ENCODE data around the gene TXNRD2. TPM values are rescaled to one million over a fixed set of nuclear protein-coding genes. Genes with fewer than 3 reads are reported as not detected.

Gene TXNRD2
- total RNA-seq, 4 donors from 2014 or later, result 19.5 to 34.5 (median 25.6) TPM

GRCh38 chr22:19888131-19888746 is 53.4 kb downstream of the TXNRD2 start:
- Histone ChIP-seq H3K9me3 (no peaks in the 10 kb centered on the region), H3K27me3 (no peaks in the 10 kb centered on the region), H3K4me1 (no peaks in the 10 kb centered on the region), H3K4me3 (replicated peaks in 1 of 3) (no peak overlapping the region), H3K36me3 (peaks cover 0 to under 1% of the 10 kb centered on the region in 2 donors), H3K27ac (no peak overlapping the region)
- no peak for TF ChIP-seq POLR2A (IDR thresholded peaks at IDR 0.05)
- TF ChIP-seq CTCF (IDR thresholded peaks at IDR 0.05), result no peak
- intact Hi-C loops (cut with DNase I), result no loop called here
- WGBS, 2 donors, result 92 to 95% methylated on average over 15 to 17 of the region's 17 CpGs
- DNase-seq, result no peak

GRCh38 chr22:19887256-19887985 is 54.2 kb downstream of the TXNRD2 start:
- no peaks in the 10 kb centered on the region for H3K4me1 ChIP-seq
- TF ChIP-seq CTCF (IDR thresholded peaks at IDR 0.05), result no peak
- no peak for TF ChIP-seq POLR2A (IDR thresholded peaks at IDR 0.05)
- H3K27ac ChIP-seq, result no peak overlapping the region
- intact Hi-C loops (cut with DNase I), result no loop called here
- H3K4me3 ChIP-seq (replicated peaks in 1 of 3), result no peak overlapping the region
- H3K9me3 ChIP-seq, result no peaks in the 10 kb centered on the region
- no peaks in the 10 kb centered on the region for H3K36me3 ChIP-seq
- no peak for DNase-seq
- 87 to 90% methylated on average over 12 to 13 of the region's 16 CpGs for whole genome bisulfite sequencing, 2 donors
- no peaks in the 10 kb centered on the region for H3K27me3 ChIP-seq

GRCh38 chr22:19886605-19887255 is 54.9 kb downstream of the TXNRD2 start:
- no peaks in the 10 kb centered on the region for H3K36me3 ChIP-seq
- H3K27ac ChIP-seq, result no peak overlapping the region
- DNase-seq, result no peak
- no peak overlapping the region for H3K4me3 ChIP-seq (replicated peaks in 1 of 3)
- TF ChIP-seq POLR2A (IDR thresholded peaks at IDR 0.05) (no peak), CTCF (IDR thresholded peaks at IDR 0.05) (no peak)
- H3K4me1 ChIP-seq, result peaks cover 0 to 1% of the 10 kb centered on the region in 2 donors
- WGBS, 2 donors, result 76% methylated on average over 9 to 12 of the region's 12 CpGs
- no peaks in the 10 kb centered on the region for H3K9me3 ChIP-seq
- no peaks in the 10 kb centered on the region for H3K27me3 ChIP-seq
- intact Hi-C loops (cut with DNase I), result no loop called here

- H3K27me3 ChIP-seq, result no peaks in the 10 kb centered on the region
- H3K36me3 ChIP-seq, result no peaks in the 10 kb centered on the region
- DNase-seq, result no peak
- intact Hi-C loops (cut with DNase I), result no loop called here
- TF ChIP-seq CTCF (IDR thresholded peaks at IDR 0.05) (no peak), POLR2A (IDR thresholded peaks at IDR 0.05) (no peak)
- no peak overlapping the region for H3K4me3 ChIP-seq (replicated peaks in 1 of 3)
- no peak overlapping the region for H3K27ac ChIP-seq
- no peaks in the 10 kb centered on the region for H3K9me3 ChIP-seq
- peaks cover 0 to 5% of the 10 kb centered on the region in 2 donors for H3K4me1 ChIP-seq
- WGBS, 2 donors, result 86 to 90% methylated on average over 12 to 15 of the region's 15 CpGs
Measured at GRCh38 chr22:19885841-19886592, 55.6 kb downstream of the TXNRD2 start.

Data from thyroid gland (tissue), 4 donors.